A204.1 (cell line): ENCODE results near the gene IL19.

ENCODE experiments used
- FAIRE-seq: peaks from 2 replicates; lab custom pipeline; 2012; peaks lifted over from hg19 to GRCh38; lab: Jason Lieb, UNC

The IL19 gene

GRCh38 chr1:206800891-206801290 is 30.3 kb downstream of the IL19 start:
- no peak for FAIRE-seq

DNA sequence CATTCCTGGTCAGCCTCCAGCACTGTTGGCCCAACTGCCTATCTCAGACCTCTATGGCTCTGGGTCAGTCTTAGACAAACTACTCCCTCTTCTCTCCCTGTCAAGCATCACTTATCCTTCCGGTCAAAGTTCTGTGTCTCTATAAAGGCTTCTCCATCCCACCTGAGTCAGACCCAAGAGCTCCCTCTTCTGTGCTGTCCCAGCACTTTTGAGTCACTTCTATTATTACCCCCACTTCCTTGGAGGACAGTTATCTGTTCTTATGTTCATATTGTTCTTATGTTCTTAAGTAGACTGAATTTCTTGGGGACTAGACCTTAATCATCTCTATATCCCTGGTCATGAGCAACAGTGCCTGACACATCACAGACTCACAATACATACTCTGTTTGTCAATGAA is 30.9 kb downstream of the IL19 start:
- FAIRE-seq, result no peak

GRCh38 chr1:206802401-206802800 is 31.8 kb downstream of the IL19 start:
- FAIRE-seq, result no peak

GRCh38 chr1:206803221-206803730 is 32.7 kb downstream of the IL19 start:
- no peak for FAIRE-seq

DNA sequence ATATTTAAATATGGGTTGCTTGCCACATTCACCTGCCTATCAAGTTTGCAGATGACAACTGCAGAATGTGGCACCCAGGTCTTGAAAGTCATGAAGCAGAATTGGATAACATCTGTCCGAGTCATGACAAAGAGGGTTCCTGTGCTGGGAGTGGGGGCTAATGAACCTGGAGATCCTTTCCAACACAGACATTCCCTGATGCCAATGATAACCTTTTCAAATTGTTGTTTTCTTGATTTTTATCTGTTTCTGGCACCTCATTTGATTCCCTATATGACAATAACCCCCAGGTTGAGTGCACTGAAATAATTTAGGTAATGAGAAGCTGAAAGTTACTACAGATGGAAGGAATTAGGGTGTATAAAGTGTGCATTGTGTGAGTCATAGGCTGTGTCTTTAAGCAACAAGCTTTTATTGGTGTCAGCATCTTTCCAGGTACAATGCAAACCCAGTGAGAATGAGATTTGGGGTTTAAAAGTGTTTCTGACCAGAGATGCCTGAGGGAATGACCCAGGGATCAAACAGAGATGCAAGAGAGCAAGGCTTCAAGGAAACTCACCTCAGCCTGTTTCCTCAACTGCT is 33.7 kb downstream of the IL19 start:
- no peak for FAIRE-seq

- no peak for FAIRE-seq
Measured at GRCh38 chr1:206805357-206805756, 34.8 kb downstream of the IL19 start.

GRCh38 chr1:206808615-206809014 is 38.0 kb downstream of the IL19 start:
- FAIRE-seq, result no peak

DNA sequence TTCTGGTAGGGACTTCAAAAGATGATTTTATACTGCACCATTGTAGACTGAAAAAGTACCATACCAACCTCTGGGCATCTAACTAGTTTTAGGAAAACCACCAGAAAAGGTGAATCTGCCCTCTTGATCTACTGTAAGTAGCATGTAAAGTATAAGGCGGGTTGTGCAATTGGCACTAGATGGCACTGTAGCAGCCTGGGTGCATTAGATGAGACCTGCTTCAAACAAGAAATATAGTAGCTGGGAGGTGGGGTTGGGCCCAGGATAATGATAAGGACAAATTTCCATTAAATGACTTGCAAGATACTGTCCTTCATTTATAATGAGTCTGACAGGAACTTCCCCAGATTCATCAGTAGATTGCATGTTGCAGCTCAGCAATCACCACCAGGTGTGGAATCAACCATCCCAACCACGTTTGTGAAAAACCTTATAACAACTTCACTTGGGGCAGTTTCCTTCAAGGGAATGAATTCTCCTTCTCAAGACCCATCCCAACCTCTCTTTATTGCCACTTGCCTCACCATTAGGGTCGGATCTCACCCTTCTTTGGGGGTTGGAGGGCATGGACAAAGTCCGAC is 39.0 kb downstream of the IL19 start:
- no peak for FAIRE-seq

DNA sequence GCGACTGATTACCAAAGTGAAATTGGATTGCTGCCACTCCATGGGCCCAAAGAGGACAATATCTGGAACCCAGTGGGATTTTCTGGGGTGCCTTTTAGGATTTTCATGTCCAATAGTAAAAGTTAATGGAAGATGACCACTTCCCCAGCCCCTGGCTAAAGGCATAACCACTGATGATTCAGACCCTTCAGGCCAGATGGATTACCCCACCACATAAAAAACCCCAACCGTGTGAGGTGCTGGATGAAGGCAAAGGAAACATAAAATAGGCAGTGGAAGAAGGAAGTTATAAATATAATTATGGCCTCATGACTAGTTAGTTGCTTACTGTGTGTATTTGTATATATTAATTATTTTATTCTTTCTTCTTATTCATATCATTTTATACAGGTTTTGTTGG is 41.9 kb downstream of the IL19 start:
- FAIRE-seq, result no peak

GRCh38 chr1:206814716-206815341 is 44.3 kb downstream of the IL19 start:
- no peak for FAIRE-seq

DNA sequence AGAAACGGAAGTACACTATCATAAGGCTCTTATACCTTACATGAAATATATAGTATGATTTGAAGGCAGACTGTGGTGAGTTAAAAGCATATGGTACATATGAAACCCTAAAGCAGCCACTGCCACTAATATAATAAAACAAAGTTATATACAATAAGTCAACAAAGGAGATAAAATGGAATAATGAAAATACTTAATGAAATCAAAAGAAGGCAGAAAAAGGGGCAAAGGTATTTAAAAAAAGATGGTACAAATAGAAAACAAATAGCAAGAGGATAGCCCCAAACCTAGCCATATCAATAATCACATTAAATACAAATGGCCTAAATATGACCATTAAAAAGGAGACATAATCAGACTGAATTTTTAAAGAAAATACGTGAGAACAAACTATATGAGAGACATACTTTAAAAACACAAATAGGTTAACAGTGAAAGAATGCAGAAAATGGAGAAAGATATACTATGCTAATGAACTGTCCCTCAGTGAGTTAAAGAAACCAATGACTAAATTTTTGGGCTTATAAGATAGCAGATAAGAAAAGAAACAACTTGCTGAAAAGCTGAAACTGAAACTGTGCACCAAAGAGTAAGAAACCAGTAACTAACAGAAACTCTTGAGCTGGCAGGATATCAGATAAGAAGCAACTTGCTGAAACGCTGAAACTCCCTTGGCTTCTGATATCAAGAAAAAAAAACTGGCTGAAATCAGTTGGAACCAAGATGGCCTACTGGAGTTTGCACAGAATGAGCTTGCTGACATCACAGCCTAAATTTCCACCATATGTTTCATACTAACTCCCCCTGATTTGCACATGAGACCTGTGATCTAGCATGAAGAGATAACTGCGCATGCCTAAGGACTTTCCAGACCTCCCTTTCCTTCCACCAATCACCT is 46.1 kb downstream of the IL19 start:
- FAIRE-seq, result no peak

DNA sequence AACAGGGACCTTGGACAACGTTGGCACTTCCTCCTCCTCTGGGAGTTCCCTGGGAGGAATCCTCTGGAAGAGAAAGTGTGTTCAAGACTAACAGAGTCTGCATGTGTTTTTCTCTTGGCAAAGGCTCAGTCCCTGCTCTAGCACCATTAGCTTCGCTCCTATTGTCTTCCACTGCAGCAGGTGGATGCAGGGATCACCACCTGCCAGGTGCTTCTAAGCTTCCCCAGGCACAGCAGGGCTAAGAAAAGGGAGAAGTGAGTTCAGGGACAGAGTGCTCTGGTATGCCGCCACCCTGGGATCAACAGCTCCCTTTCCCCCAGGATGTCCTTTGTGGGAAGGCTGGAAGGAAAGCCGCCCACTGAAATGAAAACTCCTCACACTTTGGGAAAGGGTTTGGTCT is 50.9 kb downstream of the IL19 start:
- no peak for FAIRE-seq

DNA sequence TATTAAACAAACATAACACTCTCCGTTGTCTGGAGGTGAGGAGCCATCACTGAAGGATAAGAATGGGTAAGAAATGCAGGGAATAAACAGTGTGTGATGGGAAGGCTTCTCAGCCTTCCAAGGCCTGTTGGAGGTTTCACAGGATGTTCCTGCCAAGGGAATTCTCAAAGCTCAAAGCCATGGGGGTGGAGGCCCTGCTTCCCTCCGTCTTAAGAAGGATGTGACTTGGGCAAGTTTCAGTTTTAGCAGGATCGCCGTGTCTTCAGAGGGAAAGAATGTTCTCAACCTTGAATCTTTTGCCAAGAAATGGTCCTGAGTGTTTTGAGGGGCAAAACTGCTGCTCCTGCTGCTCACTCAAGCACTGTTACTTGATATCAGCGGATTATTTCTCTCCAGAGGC is 53.2 kb downstream of the IL19 start:
- FAIRE-seq, result no peak

DNA sequence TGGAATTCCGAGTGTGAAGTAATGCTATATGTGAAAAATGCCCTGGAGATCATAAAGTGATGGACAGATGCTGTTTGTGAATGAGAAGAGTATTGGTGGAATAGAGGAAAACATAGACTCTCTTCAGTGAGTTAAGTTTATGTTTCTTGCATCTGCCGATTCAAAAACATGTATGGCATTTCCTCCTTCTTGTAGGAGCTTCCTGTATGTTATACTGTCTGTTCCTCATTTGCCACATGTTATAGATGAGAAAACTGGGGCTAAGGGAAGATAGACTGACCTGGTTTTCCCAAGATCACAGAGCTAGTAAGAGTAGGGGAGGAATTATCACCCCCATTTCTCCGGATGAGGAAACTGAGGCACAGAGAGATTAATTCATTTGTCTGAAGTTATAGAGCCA is 53.8 kb downstream of the IL19 start:
- no peak for FAIRE-seq

- FAIRE-seq, result no peak
Measured at GRCh38 chr1:206826394-206826793, 55.8 kb downstream of the IL19 start.

DNA sequence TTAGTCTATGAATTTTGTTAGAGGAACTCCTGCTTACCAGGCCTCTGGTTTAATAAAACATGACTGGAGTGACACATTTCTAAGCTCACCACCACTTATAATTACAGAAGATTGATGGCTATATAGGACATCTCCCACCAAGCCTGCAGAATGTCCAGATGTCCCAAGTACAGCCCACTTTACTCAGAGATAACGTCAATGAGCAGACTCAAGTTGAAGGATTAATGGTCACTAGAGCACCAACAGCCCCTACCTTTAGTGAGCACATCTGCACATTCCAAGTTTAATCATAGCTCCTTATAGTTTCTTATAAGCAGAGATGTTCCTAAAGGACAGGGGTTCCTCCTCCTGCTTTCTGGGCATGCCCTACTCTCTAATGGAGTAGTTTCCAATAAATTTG is 57.5 kb downstream of the IL19 start:
- FAIRE-seq, result no peak

- FAIRE-seq, result no peak
Measured at GRCh38 chr1:206828765-206829164, 58.2 kb downstream of the IL19 start.

- no peak for FAIRE-seq
Measured at GRCh38 chr1:206829282-206829681, 58.7 kb downstream of the IL19 start.

DNA sequence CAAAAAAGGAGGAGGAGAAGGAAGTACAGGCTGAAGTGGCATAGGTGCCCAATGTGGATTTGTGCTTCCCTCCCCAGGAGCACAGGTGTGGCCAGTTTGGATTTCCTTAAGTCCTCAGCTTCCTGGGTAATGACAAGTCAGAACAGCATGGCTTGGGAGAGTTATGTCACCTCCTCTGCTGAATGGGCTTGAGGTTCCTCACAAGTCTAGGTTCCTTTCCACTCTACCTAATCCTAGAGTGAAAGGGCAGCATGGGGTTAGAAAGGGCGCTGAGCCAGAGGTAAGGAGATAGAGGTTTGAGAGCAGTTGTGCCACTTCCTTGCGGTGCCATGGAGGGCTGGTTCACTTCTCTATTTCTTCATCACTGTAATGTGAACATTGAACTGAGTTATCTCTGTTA is 59.3 kb downstream of the IL19 start:
- FAIRE-seq, result no peak

GRCh38 chr1:206831650-206832049 is 61.1 kb downstream of the IL19 start:
- no peak for FAIRE-seq

GRCh38 chr1:206832352-206832880 is 61.8 kb downstream of the IL19 start:
- FAIRE-seq, result no peak

- FAIRE-seq, result no peak
Measured at GRCh38 chr1:206833106-206833680, 62.6 kb downstream of the IL19 start.
